HG03439 (cell line): ENCODE measurements around the gene FAXDC2.

ENCODE experiments used
- ATAC-seq: cut with Tn5 transposase; IDR thresholded peaks from one replicate; pipeline ENCODE4 v1.9.1; 2021; ENCODE audit warnings: mild to moderate bottlenecking, moderate library complexity; ENCODE audit not compliant: unreplicated experiment

Gene FAXDC2, protein sequence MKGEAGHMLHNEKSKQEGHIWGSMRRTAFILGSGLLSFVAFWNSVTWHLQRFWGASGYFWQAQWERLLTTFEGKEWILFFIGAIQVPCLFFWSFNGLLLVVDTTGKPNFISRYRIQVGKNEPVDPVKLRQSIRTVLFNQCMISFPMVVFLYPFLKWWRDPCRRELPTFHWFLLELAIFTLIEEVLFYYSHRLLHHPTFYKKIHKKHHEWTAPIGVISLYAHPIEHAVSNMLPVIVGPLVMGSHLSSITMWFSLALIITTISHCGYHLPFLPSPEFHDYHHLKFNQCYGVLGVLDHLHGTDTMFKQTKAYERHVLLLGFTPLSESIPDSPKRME

GRCh38 chr5:154850255-154851062 is at the start of gene FAXDC2:
TSS of gene FAXDC2 (minus strand) at chr5:154850603. CDS start at chr5:154838178, 12,425 bp downstream.
- ATAC-seq = no peak

GRCh38 chr5:154900066-154900465 is 49.7 kb upstream of the FAXDC2 start:
- no peak for ATAC-seq

- ATAC-seq = no peak
Measured at GRCh38 chr5:154899151-154899816, 48.9 kb upstream of the FAXDC2 start.

DNA sequence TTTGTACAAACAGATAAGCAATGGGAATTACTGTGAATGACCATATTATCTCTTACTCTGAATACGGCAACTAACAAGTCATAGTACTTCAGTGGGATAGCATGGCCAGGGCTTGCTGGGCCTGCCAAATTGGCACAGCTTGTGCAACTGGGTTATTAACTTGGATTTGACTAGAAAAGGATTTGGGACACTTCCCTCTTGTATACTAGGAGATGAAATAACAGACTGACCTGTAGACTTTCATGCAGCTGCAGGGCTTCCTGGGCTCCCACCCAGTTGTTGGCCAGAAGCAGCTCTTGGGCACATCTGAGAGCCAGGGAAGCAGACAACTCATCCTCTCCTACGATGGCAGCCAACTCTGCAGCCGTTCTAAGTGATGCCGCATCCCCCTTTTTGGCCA is 47.8 kb upstream of the FAXDC2 start:
- no peak for ATAC-seq

DNA sequence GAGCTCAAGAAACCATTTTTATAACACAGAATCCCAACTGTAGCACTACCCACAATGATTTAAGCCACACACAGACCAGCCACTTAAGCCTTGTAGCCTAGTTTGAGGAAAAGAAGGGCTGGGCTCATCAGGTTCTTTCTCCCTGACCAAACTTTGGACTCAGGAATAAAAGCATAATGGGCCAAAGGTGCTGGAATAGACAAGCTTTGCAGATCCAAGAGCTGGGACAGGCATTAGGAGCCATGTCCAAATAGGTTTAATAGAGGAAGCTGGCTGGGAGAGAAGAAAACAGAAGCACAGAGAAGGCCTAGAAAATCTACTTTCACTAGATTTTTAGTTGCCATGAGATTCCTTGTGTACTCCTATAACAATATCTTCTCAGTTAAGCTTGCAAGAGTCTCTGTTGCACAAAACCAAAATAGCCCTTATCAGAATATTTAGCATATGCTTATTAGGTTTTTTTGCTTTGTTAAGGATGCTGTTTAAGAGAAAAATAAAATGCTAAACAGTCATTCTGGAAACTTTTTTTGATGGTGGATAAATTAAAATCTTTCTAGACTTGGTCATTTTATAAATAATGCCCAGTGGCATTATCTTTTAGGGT is 46.3 kb upstream of the FAXDC2 start:
- ATAC-seq = no peak

DNA sequence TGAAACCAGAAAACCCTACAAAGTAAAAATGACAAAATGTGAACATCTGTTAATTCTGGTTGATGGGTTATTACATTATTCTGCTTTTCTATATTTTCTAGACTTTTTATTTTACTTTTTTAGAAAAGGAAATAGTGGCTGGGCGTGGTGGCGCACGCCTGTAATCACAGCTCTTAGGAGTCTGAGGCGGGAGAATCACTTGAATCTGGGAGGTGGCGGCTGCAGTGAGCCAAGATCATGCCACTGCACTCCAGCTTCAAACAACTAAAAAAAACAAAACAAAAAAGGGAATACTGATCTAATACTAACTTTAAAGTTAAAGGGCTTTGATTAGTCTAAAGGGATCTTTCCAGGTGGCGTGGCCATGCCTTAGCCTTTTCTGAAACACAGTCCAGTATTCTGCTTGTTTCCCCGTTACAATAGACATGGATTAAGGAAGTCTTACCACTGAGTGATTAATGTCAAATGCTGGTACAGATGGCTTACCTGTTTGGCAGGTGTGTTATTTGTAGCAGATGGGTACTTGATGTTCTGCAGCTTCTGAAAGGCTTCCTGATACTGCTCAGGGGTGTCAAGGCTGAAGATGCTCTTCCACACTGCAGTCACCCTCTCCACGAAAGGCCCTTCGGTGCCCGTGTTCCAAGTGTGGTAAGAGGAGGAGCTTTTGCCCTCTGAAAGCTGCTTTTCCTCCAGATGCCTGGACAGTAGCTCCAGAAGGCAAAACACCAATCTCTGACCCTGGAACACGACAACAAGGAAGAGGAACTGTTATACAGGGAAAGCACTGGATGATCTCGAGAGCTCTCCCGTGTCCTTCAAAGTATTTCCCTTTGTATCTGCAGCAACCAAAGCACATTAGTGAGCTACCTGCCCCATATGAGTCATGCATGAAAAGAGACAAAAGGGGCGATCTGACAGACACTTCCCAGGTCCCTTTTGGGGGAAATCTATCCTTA is 45.5 kb upstream of the FAXDC2 start:
- ATAC-seq = no peak

GRCh38 chr5:154893381-154893780 is 43.0 kb upstream of the FAXDC2 start:
- ATAC-seq = no peak

DNA sequence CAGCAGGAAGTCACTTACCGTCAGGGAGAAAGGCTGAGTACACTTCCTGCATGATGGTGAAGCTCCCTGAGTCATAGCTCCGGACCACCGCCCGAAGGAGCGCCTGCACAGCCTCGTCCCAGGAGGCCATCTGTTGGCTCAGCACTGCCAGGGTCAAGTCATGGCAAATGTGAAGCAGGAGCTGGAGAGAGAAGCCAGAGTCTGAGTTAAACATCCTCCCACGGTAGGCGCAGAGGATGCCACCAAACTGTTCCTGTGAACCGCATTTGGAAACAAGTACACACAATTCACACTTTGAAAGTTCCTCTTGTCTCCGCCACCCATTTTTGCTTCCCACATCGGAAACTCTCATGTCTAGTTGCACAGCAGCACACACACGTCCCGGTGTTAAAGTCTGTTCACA is 42.0 kb upstream of the FAXDC2 start:
- no peak for ATAC-seq

DNA sequence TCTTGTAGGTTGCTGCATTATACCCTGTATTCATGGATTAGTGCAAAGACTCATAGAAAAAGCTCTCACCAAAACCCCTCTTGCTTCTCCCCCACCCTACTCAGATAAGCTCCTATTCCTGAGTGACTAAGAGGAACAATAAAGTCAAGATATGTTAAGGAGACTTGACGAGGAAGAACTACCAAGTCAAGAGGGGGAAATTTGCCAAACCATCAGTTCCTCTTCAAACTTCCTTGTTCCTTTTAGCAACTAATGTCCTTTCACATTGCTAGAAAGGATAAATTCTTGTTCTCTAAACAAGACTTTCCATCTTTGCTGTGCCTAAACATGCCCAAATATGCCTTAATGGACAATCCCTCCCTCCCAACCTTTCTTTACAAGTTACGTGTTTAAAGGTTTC is 35.0 kb upstream of the FAXDC2 start:
- ATAC-seq = no peak

- ATAC-seq = no peak
Measured at GRCh38 chr5:154884424-154884823, 34.0 kb upstream of the FAXDC2 start.

GRCh38 chr5:154881986-154882385 is 31.6 kb upstream of the FAXDC2 start:
- no peak for ATAC-seq

DNA sequence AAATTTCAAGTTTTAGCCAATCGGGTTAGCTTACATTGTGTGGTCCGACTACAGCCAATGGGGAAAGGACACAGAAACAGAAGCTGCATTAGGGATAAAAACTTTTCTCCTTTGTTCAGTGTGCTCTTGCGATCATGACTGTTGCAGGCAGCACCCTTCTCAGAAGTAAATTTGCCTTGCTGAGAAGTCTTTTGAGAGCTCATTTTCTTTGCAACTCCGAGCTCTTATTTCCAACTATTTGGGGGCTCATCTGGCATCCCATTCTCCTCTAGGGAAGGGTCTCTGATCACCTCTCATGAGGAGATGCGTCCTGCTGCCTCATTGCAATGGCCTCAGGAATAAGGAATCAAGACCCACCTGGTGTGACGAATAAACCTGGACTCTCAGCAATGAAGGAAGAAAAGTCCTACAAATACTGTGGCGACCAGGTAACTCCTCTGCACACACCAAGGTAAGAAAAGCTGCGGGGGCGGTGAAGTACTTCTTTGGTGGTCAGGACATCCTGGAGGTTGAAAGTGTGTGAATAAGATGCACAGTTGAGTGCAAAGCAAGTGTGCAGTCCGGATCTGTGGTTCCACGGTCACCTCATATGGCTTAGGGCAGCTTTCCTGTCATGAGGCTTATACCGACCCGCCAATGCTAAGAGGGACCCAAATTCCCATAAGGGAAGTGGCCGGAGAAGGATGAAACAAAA is 28.4 kb upstream of the FAXDC2 start:
- ATAC-seq = no peak

GRCh38 chr5:154873791-154874331 is 23.5 kb upstream of the FAXDC2 start:
- no peak for ATAC-seq

- ATAC-seq = no peak
Measured at GRCh38 chr5:154871734-154872133, 21.3 kb upstream of the FAXDC2 start.

- no peak for ATAC-seq
Measured at GRCh38 chr5:154868702-154869101, 18.3 kb upstream of the FAXDC2 start.

- ATAC-seq = no peak
Measured at GRCh38 chr5:154866841-154867240, 16.4 kb upstream of the FAXDC2 start.

GRCh38 chr5:154865466-154866184 is 15.2 kb upstream of the FAXDC2 start:
- no peak for ATAC-seq

DNA sequence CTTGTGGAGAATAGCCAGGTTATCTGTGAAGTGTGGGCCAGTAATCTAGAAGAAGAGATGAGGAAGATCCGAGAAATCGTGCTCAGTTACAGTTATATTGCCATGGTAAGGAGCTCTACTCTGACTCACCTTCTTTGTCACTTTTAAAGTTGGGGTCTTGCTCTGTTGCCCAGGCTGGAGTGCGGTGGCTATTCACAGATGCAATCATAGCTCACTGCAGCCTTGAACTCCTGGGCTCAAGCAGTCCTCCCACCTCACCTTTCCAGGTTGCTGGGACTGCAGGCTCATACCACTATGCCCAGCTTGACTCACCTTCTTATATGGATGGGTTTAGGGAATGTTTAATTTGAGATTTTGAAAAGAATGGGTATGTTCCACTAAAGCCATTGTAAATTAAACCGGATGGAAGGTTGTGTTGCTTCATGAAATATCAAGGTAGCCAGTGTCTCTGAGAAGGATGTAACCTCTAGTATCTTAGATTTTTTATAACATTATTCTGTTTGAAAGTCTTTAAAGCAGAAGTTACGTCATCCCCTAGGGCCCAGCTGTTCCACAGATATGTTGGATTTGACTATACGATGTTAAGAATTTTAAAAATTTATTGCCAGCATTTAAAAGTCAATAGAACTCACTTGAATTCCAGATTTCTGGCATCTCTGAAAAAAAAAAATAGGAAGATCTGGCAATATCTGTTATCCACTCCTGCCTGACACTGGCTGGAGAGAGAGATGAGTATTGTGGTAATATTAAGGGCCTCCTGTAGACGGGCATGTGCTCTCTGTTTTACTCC is 13.1 kb upstream of the FAXDC2 start:
- no peak for ATAC-seq
